ENCODE results near the gene TMEM178A. TPM values are rescaled to one million over a fixed set of nuclear protein-coding genes. Genes with fewer than 3 reads are reported as not detected.

Gene TMEM178A
- total and polyA plus RNA-seq, 2 donors (not counting 1 experiment from before 2014, with no cell fraction given), result 0.69 to 0.99 TPM

- Histone ChIP-seq H3K9me3 (ENCODE audit: control extremely low read depth in 1 of 3, control insufficient read depth in 2 of 3, insufficient read depth in 1 of 3, low read length in 2 of 3) (peaks cover 0 to 5% (median 4%) of the 10 kb centered on the region in 3 donors), H3K4me1 (ENCODE audit: control insufficient read depth in 2 of 2, insufficient read depth in 2 of 2, low read length in 2 of 2) (no peaks in the 10 kb centered on the region), H3K79me2 (ENCODE audit: control insufficient read depth, insufficient read depth, low read length) (no peaks in the 10 kb centered on the region), H3K4me2 (replicated peaks; ENCODE audit: low read depth, low read length, poor library complexity, severe bottlenecking) (no peak overlapping the region), H3K36me3 (replicated peaks in 1 of 2; ENCODE audit: control extremely low read depth in 1 of 2, control insufficient read depth in 1 of 2, extremely low read depth in 1 of 2, insufficient read depth in 2 of 2, low read length in 1 of 2) (no peaks in the 10 kb centered on the region), H3K27ac (ENCODE audit: low read length in 2 of 2) (no peak overlapping the region), H3K27me3 (replicated peaks in 1 of 4; ENCODE audit: control extremely low read depth in 1 of 4, control insufficient read depth in 3 of 4, insufficient read depth in 4 of 4, low read length in 3 of 4) (no peaks in the 10 kb centered on the region), H4K20me1 (ENCODE audit: control insufficient read depth, insufficient read depth, low read length, poor library complexity, severe bottlenecking) (no peaks in the 10 kb centered on the region), H2AFZ (ENCODE audit: insufficient read depth, low read depth, low read length, poor library complexity, severe bottlenecking) (no peak overlapping the region), H3K9ac (ENCODE audit: low read length) (no peak overlapping the region), H3K4me3 (ENCODE audit: control extremely low read depth in 1 of 5, extremely low read depth in 1 of 5, insufficient read depth in 1 of 5, low read depth in 2 of 5, low read length in 4 of 5) (no peak overlapping the region)
- ATAC-seq (ENCODE audit: low read depth) (no peak), DNase-seq (no peak)
- Mint-ChIP-seq H3K27ac (no peak overlapping the region), H3K9me3 (ENCODE audit: insufficient read depth) (peaks cover 4% of the 10 kb centered on the region), H3K4me3 (no peak overlapping the region), H3K27me3 (peaks cover 11% of the 10 kb centered on the region), H3K4me1 (no peaks in the 10 kb centered on the region)
- intact Hi-C loops (cut with micrococcal nuclease), result no loop called here
- ChIA-PET CTCF (no interaction called here), POLR2A (no interaction called here)
- TF ChIP-seq EZH2 (IDR thresholded peaks at IDR 0.05; ENCODE audit: borderline replicate concordance, insufficient read depth, low read depth, low read length, poor library complexity, severe bottlenecking), result no peak
- no peak for TF ChIP-seq CTCF (IDR thresholded peaks at IDR 0.05)
- 85% methylated on average over 1 of the region's 1 CpG for WGBS (ENCODE audit: insufficient coverage)
Measured at GRCh38 chr2:39693245-39693644, 27.5 kb downstream of the TMEM178A start.

GRCh38 chr2:39696101-39696553 is 30.4 kb downstream of the TMEM178A start:
- Mint-ChIP-seq H3K4me1 (no peaks in the 10 kb centered on the region), H3K9me3 (ENCODE audit: insufficient read depth) (peaks cover 4% of the 10 kb centered on the region), H3K27me3 (peaks cover 18% of the 10 kb centered on the region), H3K4me3 (no peak overlapping the region), H3K27ac (no peak overlapping the region)
- DNase-seq (no peak), ATAC-seq (ENCODE audit: low read depth) (no peak)
- no peaks in the 10 kb centered on the region for H3K27me3 ChIP-seq (replicated peaks in 1 of 4; ENCODE audit: control extremely low read depth in 1 of 4, control insufficient read depth in 3 of 4, insufficient read depth in 4 of 4, low read length in 3 of 4)
- no peak overlapping the region for H3K27ac ChIP-seq (ENCODE audit: low read length in 2 of 2)
- H3K4me2 ChIP-seq (replicated peaks; ENCODE audit: low read depth, low read length, poor library complexity, severe bottlenecking), result no peak overlapping the region
- H3K36me3 ChIP-seq (replicated peaks in 1 of 2; ENCODE audit: control extremely low read depth in 1 of 2, control insufficient read depth in 1 of 2, extremely low read depth in 1 of 2, insufficient read depth in 2 of 2, low read length in 1 of 2), result no peaks in the 10 kb centered on the region
- TF ChIP-seq CTCF (IDR thresholded peaks at IDR 0.05), result no peak
- H3K9me3 ChIP-seq (ENCODE audit: control extremely low read depth in 1 of 3, control insufficient read depth in 2 of 3, insufficient read depth in 1 of 3, low read length in 2 of 3), result peaks cover 4 to 10% (median 5%) of the 10 kb centered on the region in 3 donors
- no peaks in the 10 kb centered on the region for H4K20me1 ChIP-seq (ENCODE audit: control insufficient read depth, insufficient read depth, low read length, poor library complexity, severe bottlenecking)
- H2AFZ ChIP-seq (ENCODE audit: insufficient read depth, low read depth, low read length, poor library complexity, severe bottlenecking), result no peak overlapping the region
- no peak overlapping the region for H3K9ac ChIP-seq (ENCODE audit: low read length)
- 97% methylated on average over 3 of the region's 4 CpGs for WGBS (ENCODE audit: insufficient coverage)
- no peak overlapping the region for H3K4me3 ChIP-seq (ENCODE audit: control extremely low read depth in 1 of 5, extremely low read depth in 1 of 5, insufficient read depth in 1 of 5, low read depth in 2 of 5, low read length in 4 of 5)
- CTCF ChIA-PET, result interaction anchor here (2.1 to 2.7 kb wide), 2 partner anchors 316 to 319 kb away, joined by 9 to 10 read pairs; no protein-coding TSS in a partner anchor
- no peaks in the 10 kb centered on the region for H3K79me2 ChIP-seq (ENCODE audit: control insufficient read depth, insufficient read depth, low read length)
- POLR2A ChIA-PET, result no interaction called here
- no peaks in the 10 kb centered on the region for H3K4me1 ChIP-seq (ENCODE audit: control insufficient read depth in 2 of 2, insufficient read depth in 2 of 2, low read length in 2 of 2)
- intact Hi-C loops (cut with micrococcal nuclease), result no loop called here

Measured in B cell (primary cell).